NCI-H1436 (cell line): ENCODE results near the gene MARCKS.
A peak's percentile ranks its signal among the peaks of the same experiment; 100 is the strongest.
"Not testable (repeated sequence)": the region's sequence is repeated elsewhere in the genome, so short reads cannot be mapped to it uniquely, and the experiment has no call there.

ENCODE experiments used
- DNase-seq: peaks from one replicate; lab custom pipeline; 2025; lab: John Stamatoyannopoulos, UW

Gene MARCKS

GRCh38 chr6:113884011-113884410 lies 26.9 kb downstream of the MARCKS start:
- DNase-seq: no peak

- no peak for DNase-seq
These were observed 29.4 kb downstream of the MARCKS start for GRCh38 chr6:113886512-113886911.

- DNase-seq: no peak
These were observed 31.3 kb downstream of the MARCKS start for GRCh38 chr6:113888493-113888892.

- DNase-seq: no peak
These were observed 31.9 kb downstream of the MARCKS start for GRCh38 chr6:113888956-113889630.

- no peak for DNase-seq
These were observed 36.3 kb downstream of the MARCKS start for GRCh38 chr6:113893451-113893850.

- no peak for DNase-seq
These were observed 36.7 kb downstream of the MARCKS start for GRCh38 chr6:113893866-113894265.

GRCh38 chr6:113894712-113895674 lies 37.8 kb downstream of the MARCKS start:
- no peak for DNase-seq

GRCh38 chr6:113901482-113901881 lies 44.3 kb downstream of the MARCKS start:
- DNase-seq: no peak

- no peak for DNase-seq
These were observed 46.7 kb downstream of the MARCKS start for GRCh38 chr6:113903666-113904330.

- no peak for DNase-seq
These were observed 50.1 kb downstream of the MARCKS start for GRCh38 chr6:113907102-113907815.

GRCh38 chr6:113908801-113909200 lies 51.7 kb downstream of the MARCKS start:
- DNase-seq: no peak

- peak; percentile 66 for DNase-seq
These were observed 52.2 kb downstream of the MARCKS start for GRCh38 chr6:113909224-113909856.

GRCh38 chr6:113910285-113910684 lies 53.1 kb downstream of the MARCKS start:
- DNase-seq: not testable (repeated sequence)
